NCI-H2107 treated with DMSO at 0.1 percent for 48 hours (cell line): Measurements from ENCODE around the gene DNAJA1.
"Not testable (repeated sequence)": the region's sequence is repeated elsewhere in the genome, so short reads cannot be mapped to it uniquely, and the experiment has no call there.

Experiments used
- DNase-seq: peaks from one replicate; lab custom pipeline; 2025; ENCODE audit not compliant: unreplicated experiment; lab: John Stamatoyannopoulos, UW

The DNAJA1 gene

DNA sequence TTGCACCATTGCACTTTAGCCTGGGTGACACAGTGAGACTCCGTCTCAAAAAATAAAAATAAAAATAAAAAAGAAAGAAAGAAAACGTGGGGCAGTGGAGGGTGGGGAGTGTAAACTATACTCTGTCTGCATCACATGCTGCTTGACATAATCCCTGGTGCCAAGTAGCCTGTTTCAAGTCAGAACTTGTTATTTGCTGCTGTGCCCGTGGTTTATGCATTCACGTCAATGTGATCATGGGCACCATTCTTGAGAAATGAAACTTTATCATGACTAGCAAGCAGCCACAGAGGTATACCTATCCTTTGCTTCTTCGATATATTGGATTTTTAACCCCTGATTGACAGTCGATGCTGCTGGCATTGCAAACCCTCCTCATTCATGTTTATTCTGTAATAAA lies 55.5 kb downstream of the DNAJA1 start:
- no peak for DNase-seq

- DNase-seq, result peak; percentile 81
Observed at GRCh38 chr9:33081128-33081851, 56.2 kb downstream of the DNAJA1 start.

DNA sequence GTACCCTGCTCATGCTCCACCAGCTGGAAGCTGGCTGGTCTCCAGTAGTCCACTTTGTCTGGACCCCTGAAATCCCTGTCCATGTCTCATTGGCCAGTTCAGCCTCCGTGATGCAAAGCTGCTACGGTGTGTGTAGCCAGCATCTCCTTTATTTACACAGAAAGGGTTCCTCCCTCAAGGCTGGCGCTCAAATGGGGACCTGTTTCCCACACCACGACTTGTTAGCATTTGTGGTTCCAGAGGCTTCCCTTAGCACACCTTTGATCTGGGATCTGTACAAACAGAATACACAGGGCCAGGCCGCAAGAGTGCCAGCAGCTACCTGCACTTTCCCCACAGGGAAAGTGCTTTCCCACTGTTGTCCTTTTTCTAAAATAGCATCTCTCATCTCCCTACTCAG lies 57.1 kb downstream of the DNAJA1 start:
- no peak for DNase-seq

- no peak for DNase-seq
Observed at GRCh38 chr9:33082538-33083326, 57.7 kb downstream of the DNAJA1 start.

DNA sequence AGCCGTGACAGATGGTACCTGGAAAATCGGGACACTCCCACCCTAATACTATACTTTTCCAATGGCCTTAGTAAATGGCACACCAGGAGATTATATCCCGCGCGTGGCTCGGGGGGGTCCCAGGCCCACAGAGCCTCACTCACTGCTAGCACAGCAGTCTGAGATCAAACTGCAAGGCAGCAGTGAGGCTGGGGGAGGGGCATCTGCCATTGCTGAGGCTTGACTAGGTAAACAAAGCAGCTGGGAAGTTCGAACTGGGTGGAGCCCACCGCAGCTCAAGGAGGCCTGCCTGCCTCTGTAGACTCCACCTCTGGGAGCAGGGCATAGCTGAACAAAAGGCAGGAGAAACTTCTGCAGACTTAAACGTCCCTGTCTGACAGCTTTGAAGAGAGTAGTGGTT lies 60.6 kb downstream of the DNAJA1 start:
- not testable (repeated sequence) for DNase-seq
